OCI-LY3 (cell line): ENCODE results near the gene FNBP1L.

Experiments used
- H2AFZ ChIP-seq: fragments of 200-600, 300-600 bp; shearing (Covaris generic); 2 replicates; pipeline ENCODE4 v1.6.0; 2014; ENCODE audit warnings: antibody characterized with exemption, low read depth, low read length
- H3K27ac ChIP-seq: fragments of 200-600, 300-600 bp; sonication (generic); 2 replicates; pipeline ENCODE4 v1.5.1; 2014; ENCODE audit warnings: mild to moderate bottlenecking, low read length, moderate library complexity, mixed read lengths
- H3K27me3 ChIP-seq: fragments of 200-600, 300-600 bp; sonication (generic); 2 replicates; pipeline ENCODE4 v1.6.1; 2014; ENCODE audit warnings: low read depth, low read length, mixed read lengths
- H3K36me3 ChIP-seq: fragments of 200-600, 300-600 bp; sonication (generic); replicated peaks from 2 replicates; pipeline ENCODE3; 2014; ENCODE audit warnings: low read depth, low read length, mixed read lengths
- H3K4me1 ChIP-seq: fragments of 300-600, 200-600 bp; sonication (generic); 2 replicates; pipeline ENCODE4 v1.6.1; 2014; ENCODE audit warnings: low read length, mixed read lengths
- H3K4me2 ChIP-seq: fragments of 200-600, 300-600 bp; sonication (generic); 2 replicates; pipeline ENCODE4 v1.6.1; 2014; ENCODE audit warnings: low read length, mixed read lengths
- H3K4me3 ChIP-seq: fragments of 300-600, 200-600 bp; sonication (generic); 2 replicates; pipeline ENCODE4 v1.5.1; 2014; ENCODE audit warnings: antibody characterized with exemption, mild to moderate bottlenecking, low read length, moderate library complexity
- H3K79me2 ChIP-seq: fragments of 300-600, 200-600 bp; shearing (Covaris generic); 2 replicates; pipeline ENCODE4 v1.6.1; 2014; ENCODE audit warnings: mild to moderate bottlenecking, low read length, mixed read lengths
- H3K9ac ChIP-seq: fragments of 300-600, 200-600 bp; shearing (Covaris generic); 2 replicates; pipeline ENCODE4 v1.6.0; 2014; ENCODE audit warnings: mild to moderate bottlenecking, low read length, moderate library complexity
- H3K9me3 ChIP-seq: fragments of 200-600, 300-600 bp; shearing (Covaris generic); 2 replicates; pipeline ENCODE4 v1.6.1; 2014; ENCODE audit warnings: low read length, mixed read lengths; ENCODE audit not compliant: insufficient read depth
- H4K20me1 ChIP-seq: fragments of 200-600, 300-600 bp; sonication (generic); 2 replicates; pipeline ENCODE4 v1.6.1; 2016; ENCODE audit warnings: low read length, mixed read lengths; ENCODE audit not compliant: insufficient read depth
- EZH2phosphoT487 ChIP-seq: fragments of 200-600 bp; shearing (Covaris generic); IDR thresholded peaks from 2 replicates; pipeline ENCODE4 v1.6.1; 2018; ENCODE audit warnings: antibody characterized with exemption, mixed run types, low read depth
- TF ChIP-seq, protein P1 (sequence below): fragments of 200-600, 300-600 bp; sonication (generic); IDR thresholded peaks from 2 replicates; pipeline ENCODE4 v1.5.1; 2014; ENCODE audit warnings: antibody characterized with exemption, low read length, low read depth

The FNBP1L gene

GRCh38 chr1:93595266-93595665 is 147.3 kb downstream of the FNBP1L start:
- Histone ChIP-seq H3K9ac (no peak overlapping the region), H3K79me2 (peaks cover 64% of the 10 kb centered on the region; the same call in 1 of the 2 replicates), H2AFZ (no peak overlapping the region), H3K4me3 (no peak overlapping the region), H3K36me3 (peaks cover 11% of the 10 kb centered on the region), H3K4me1 (peaks cover 12% of the 10 kb centered on the region), H3K9me3 (no peaks in the 10 kb centered on the region), H3K27me3 (no peaks in the 10 kb centered on the region), H3K27ac (no peak overlapping the region), H4K20me1 (peaks cover 64% of the 10 kb centered on the region), H3K4me2 (no peak overlapping the region)
- TF ChIP-seq, protein P1, sequence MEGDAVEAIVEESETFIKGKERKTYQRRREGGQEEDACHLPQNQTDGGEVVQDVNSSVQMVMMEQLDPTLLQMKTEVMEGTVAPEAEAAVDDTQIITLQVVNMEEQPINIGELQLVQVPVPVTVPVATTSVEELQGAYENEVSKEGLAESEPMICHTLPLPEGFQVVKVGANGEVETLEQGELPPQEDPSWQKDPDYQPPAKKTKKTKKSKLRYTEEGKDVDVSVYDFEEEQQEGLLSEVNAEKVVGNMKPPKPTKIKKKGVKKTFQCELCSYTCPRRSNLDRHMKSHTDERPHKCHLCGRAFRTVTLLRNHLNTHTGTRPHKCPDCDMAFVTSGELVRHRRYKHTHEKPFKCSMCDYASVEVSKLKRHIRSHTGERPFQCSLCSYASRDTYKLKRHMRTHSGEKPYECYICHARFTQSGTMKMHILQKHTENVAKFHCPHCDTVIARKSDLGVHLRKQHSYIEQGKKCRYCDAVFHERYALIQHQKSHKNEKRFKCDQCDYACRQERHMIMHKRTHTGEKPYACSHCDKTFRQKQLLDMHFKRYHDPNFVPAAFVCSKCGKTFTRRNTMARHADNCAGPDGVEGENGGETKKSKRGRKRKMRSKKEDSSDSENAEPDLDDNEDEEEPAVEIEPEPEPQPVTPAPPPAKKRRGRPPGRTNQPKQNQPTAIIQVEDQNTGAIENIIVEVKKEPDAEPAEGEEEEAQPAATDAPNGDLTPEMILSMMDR, result no peak
- TF ChIP-seq EZH2phosphoT487, result no peak

- Histone ChIP-seq H3K4me1 (peaks cover 12% of the 10 kb centered on the region), H2AFZ (no peak overlapping the region), H4K20me1 (peaks cover 67% of the 10 kb centered on the region), H3K27ac (no peak overlapping the region), H3K4me3 (no peak overlapping the region), H3K4me2 (no peak overlapping the region), H3K79me2 (peaks cover 69% of the 10 kb centered on the region), H3K27me3 (no peaks in the 10 kb centered on the region), H3K36me3 (peaks cover 9% of the 10 kb centered on the region), H3K9me3 (no peaks in the 10 kb centered on the region), H3K9ac (no peak overlapping the region)
- no peak for TF ChIP-seq EZH2phosphoT487
- TF ChIP-seq, protein P1, result no peak
Measured at GRCh38 chr1:93595743-93596142, 147.8 kb downstream of the FNBP1L start.

GRCh38 chr1:93596329-93597089 is 148.6 kb downstream of the FNBP1L start:
- Histone ChIP-seq H3K36me3 (peaks cover 9% of the 10 kb centered on the region), H3K79me2 (peaks cover 76% of the 10 kb centered on the region), H3K4me2 (no peak overlapping the region)

DNA sequence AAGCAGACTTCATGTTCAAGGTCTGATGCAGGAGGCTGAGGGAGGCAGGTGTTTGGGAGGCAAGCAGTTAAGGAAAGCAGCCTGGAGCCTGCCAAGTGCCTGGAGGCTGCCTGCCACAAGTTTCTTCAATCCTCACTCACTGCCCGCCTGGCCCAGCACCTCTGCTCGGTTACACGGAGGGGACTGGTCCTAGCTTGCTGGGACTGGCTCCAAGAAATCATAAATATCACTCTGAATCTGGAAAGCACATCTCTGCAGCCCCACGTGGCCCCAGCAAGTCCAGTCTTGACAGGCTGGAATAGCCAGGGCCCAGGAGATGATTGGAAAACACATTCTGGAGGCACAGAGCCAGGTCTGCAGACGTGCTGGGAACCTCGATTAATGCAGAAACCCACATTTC is 149.8 kb downstream of the FNBP1L start:
- H4K20me1 ChIP-seq, result peaks cover 84% of the 10 kb centered on the region
- peaks cover 77% of the 10 kb centered on the region for H3K79me2 ChIP-seq
- no peaks in the 10 kb centered on the region for H3K27me3 ChIP-seq
- H3K9me3 ChIP-seq, result no peaks in the 10 kb centered on the region
- H3K27ac ChIP-seq, result no peak overlapping the region
- H2AFZ ChIP-seq, result no peak overlapping the region
- H3K4me2 ChIP-seq, result no peak overlapping the region
- no peak overlapping the region for H3K9ac ChIP-seq
- TF ChIP-seq, protein P1, result no peak
- TF ChIP-seq EZH2phosphoT487, result no peak
- no peaks in the 10 kb centered on the region for H3K4me1 ChIP-seq
- no peaks in the 10 kb centered on the region for H3K36me3 ChIP-seq
- H3K4me3 ChIP-seq, result no peak overlapping the region

More at GRCh38 chr1:93596329-93597089, 148.6 kb downstream of the FNBP1L start:
- Histone ChIP-seq H3K4me3 (no peak overlapping the region), H3K9ac (no peak overlapping the region), H4K20me1 (peaks cover 75% of the 10 kb centered on the region), H3K4me1 (peaks cover 10% of the 10 kb centered on the region), H3K27ac (no peak overlapping the region), H3K9me3 (no peaks in the 10 kb centered on the region), H3K27me3 (no peaks in the 10 kb centered on the region), H2AFZ (no peak overlapping the region)
- TF ChIP-seq, protein P1, result no peak
- TF ChIP-seq EZH2phosphoT487, result no peak
